ENCODE results near the gene ANK3. TPM values are rescaled to one million over a fixed set of nuclear protein-coding genes. Genes with fewer than 3 reads are reported as not detected.

The ANK3 gene
- polyA plus RNA-seq, 1 donor from 2014 or later = 114 TPM

GRCh38 chr10:60340973-60341372, 48.7 kb downstream of the ANK3 start:
- no peak for TF ChIP-seq EZH2 (IDR thresholded peaks at IDR 0.05; ENCODE audit: borderline replicate concordance, insufficient read depth, low read length, poor library complexity, severe bottlenecking)
- TF ChIP-seq MXI1 (conservative IDR thresholded peaks at IDR 0.05; ENCODE audit: poor library complexity, severe bottlenecking) = no peak
- TF ChIP-seq CTCF (IDR thresholded peaks at IDR 0.05; ENCODE audit: poor library complexity, severe bottlenecking) = no peak
- TF ChIP-seq EP300 (conservative IDR thresholded peaks at IDR 0.05; ENCODE audit: poor library complexity, severe bottlenecking) = no peak
- no peak for TF ChIP-seq REST (IDR thresholded peaks at IDR 0.05; ENCODE audit: borderline replicate concordance)
- TF ChIP-seq TAF1 (IDR thresholded peaks at IDR 0.05; ENCODE audit: low read depth) = no peak
- no peak for TF ChIP-seq POLR2AphosphoS5 (IDR thresholded peaks at IDR 0.05)
- TF ChIP-seq RAD21 (conservative IDR thresholded peaks at IDR 0.05) = no peak
- no peak for TF ChIP-seq SMC3 (conservative IDR thresholded peaks at IDR 0.05; ENCODE audit: poor library complexity)
- no peak overlapping the region for H3K9ac ChIP-seq (ENCODE audit: low read length)
- H3K4me2 ChIP-seq (ENCODE audit: low read length) = no peak overlapping the region
- no peak overlapping the region for H3K27ac ChIP-seq (ENCODE audit: low read length)
- H3F3A ChIP-seq (ENCODE audit: insufficient read depth, low read length, poor library complexity, severe bottlenecking) = no peaks in the 10 kb centered on the region
- peaks cover 8% of the 10 kb centered on the region for H4K20me1 ChIP-seq (ENCODE audit: insufficient read depth)
- no peak overlapping the region for H2AFZ ChIP-seq (ENCODE audit: low read depth, low read length)
- H3K27me3 ChIP-seq (ENCODE audit: insufficient read depth, low read depth, low read length) = no peaks in the 10 kb centered on the region
- no peaks in the 10 kb centered on the region for H3K9me2 ChIP-seq (ENCODE audit: insufficient read depth, low read length)
- no peaks in the 10 kb centered on the region for H3K9me3 ChIP-seq (ENCODE audit: low read length)
- no peak overlapping the region for H3K4me3 ChIP-seq (ENCODE audit: low read length)
- H3K79me2 ChIP-seq (replicated peaks; ENCODE audit: insufficient read depth, low read length) = peaks cover 10% of the 10 kb centered on the region
- H3K36me3 ChIP-seq (ENCODE audit: insufficient read depth, low read length) = no peaks in the 10 kb centered on the region

GRCh38 chr10:60339757-60340156, 49.9 kb downstream of the ANK3 start:
- no peaks in the 10 kb centered on the region for H3K9me3 ChIP-seq (ENCODE audit: low read length)
- no peaks in the 10 kb centered on the region for H3F3A ChIP-seq (ENCODE audit: insufficient read depth, low read length, poor library complexity, severe bottlenecking)
- TF ChIP-seq SMC3 (conservative IDR thresholded peaks at IDR 0.05; ENCODE audit: poor library complexity) = no peak
- no peak for TF ChIP-seq CTCF (IDR thresholded peaks at IDR 0.05; ENCODE audit: poor library complexity, severe bottlenecking)
- no peak for TF ChIP-seq MXI1 (conservative IDR thresholded peaks at IDR 0.05; ENCODE audit: poor library complexity, severe bottlenecking)
- no peak for TF ChIP-seq POLR2AphosphoS5 (IDR thresholded peaks at IDR 0.05)
- TF ChIP-seq EP300 (conservative IDR thresholded peaks at IDR 0.05; ENCODE audit: poor library complexity, severe bottlenecking) = no peak
- no peak for TF ChIP-seq EZH2 (IDR thresholded peaks at IDR 0.05; ENCODE audit: borderline replicate concordance, insufficient read depth, low read length, poor library complexity, severe bottlenecking)
- no peak for TF ChIP-seq TAF1 (IDR thresholded peaks at IDR 0.05; ENCODE audit: low read depth)
- TF ChIP-seq RAD21 (conservative IDR thresholded peaks at IDR 0.05) = no peak
- TF ChIP-seq REST (IDR thresholded peaks at IDR 0.05; ENCODE audit: borderline replicate concordance) = no peak
- H3K4me2 ChIP-seq (ENCODE audit: low read length) = no peak overlapping the region
- H3K27ac ChIP-seq (ENCODE audit: low read length) = no peak overlapping the region
- peaks cover 8% of the 10 kb centered on the region for H4K20me1 ChIP-seq (ENCODE audit: insufficient read depth)
- no peak overlapping the region for H3K9ac ChIP-seq (ENCODE audit: low read length)
- H3K36me3 ChIP-seq (ENCODE audit: insufficient read depth, low read length) = no peaks in the 10 kb centered on the region
- H2AFZ ChIP-seq (ENCODE audit: low read depth, low read length) = no peak overlapping the region
- H3K27me3 ChIP-seq (ENCODE audit: insufficient read depth, low read depth, low read length) = no peaks in the 10 kb centered on the region
- H3K4me3 ChIP-seq (ENCODE audit: low read length) = no peak overlapping the region
- H3K9me2 ChIP-seq (ENCODE audit: insufficient read depth, low read length) = no peaks in the 10 kb centered on the region
- peaks cover 10% of the 10 kb centered on the region for H3K79me2 ChIP-seq (replicated peaks; ENCODE audit: insufficient read depth, low read length)
